Vagina (tissue), 2 donors: ENCODE measurements around the gene SEC23B.

Source experiments
- CTCF ChIP-seq, 3 experiments: fragments of 450-650 bp in 2 of 3; fragments of 200-600 bp in 1 of 3; sonication (generic) in 1 of 3; IDR thresholded peaks; one replicate each; pipeline ENCODE4 v1.5.1; 2017 to 2019; ENCODE audit warnings: antibody characterized with exemption in 3 of 3, mild to moderate bottlenecking in 2 of 3, moderate library complexity in 2 of 3
- POLR2A ChIP-seq, 2 donors: fragments of 450-650 bp; IDR thresholded peaks; one replicate each; pipeline ENCODE4 v1.6.1; 2017; ENCODE audit warnings: antibody characterized with exemption in 2 of 2, mild to moderate bottlenecking in 2 of 2, moderate library complexity in 2 of 2
- POLR2AphosphoS5 ChIP-seq, 2 donors: sonication (generic); formaldehyde crosslinking; IDR thresholded peaks; one replicate each; pipeline ENCODE4 v1.9.0; 2017; ENCODE audit warnings: antibody characterized with exemption in 2 of 2, mild to moderate bottlenecking in 2 of 2, low read depth in 1 of 2; ENCODE audit not compliant: insufficient read depth in 1 of 2

- TF ChIP-seq CTCF (IDR thresholded peaks at IDR 0.05) (no peak), POLR2A (IDR thresholded peaks at IDR 0.05) (no peak), POLR2AphosphoS5 (IDR thresholded peaks at IDR 0.05; ENCODE audit: insufficient read depth in 1 of 2, low read depth in 1 of 2) (no peak)
Observed at GRCh38 chr20:18527339-18527738, 19.6 kb downstream of the SEC23B start.
